Stimulated activated CD8-positive, alpha-beta memory T cell treated with anti-CD3 and anti-CD28 coated beads, Interleukin-12 subunit alpha, Interleukin-12 subunit beta, amount 100 ng/mL, for 4 hours (primary cell): ENCODE results near the gene PLEKHA4.
"Not testable (repeated sequence)": the region's sequence is repeated elsewhere in the genome, so short reads cannot be mapped to it uniquely, and the experiment has no call there.

Experiments used
- DNase-seq: peaks from one replicate; pipeline ENCODE4 v3.0.0-alpha.2; 2020; ENCODE audit warnings: low read depth

Gene PLEKHA4

GRCh38 chr19:48796298-48797083 lies 71.9 kb downstream of the PLEKHA4 start:
- no peak for DNase-seq

GRCh38 chr19:48795685-48796070 lies 72.7 kb downstream of the PLEKHA4 start:
- no peak for DNase-seq

GRCh38 chr19:48795055-48795684 lies 73.2 kb downstream of the PLEKHA4 start:
- peak; percentile 67 for DNase-seq

GRCh38 chr19:48794291-48794690 lies 74.1 kb downstream of the PLEKHA4 start:
- no peak for DNase-seq

- DNase-seq = no peak
Measured at GRCh38 chr19:48793271-48793670, 75.1 kb downstream of the PLEKHA4 start.

- not testable (repeated sequence) for DNase-seq
Measured at GRCh38 chr19:48787331-48787730, 81.1 kb downstream of the PLEKHA4 start.
